Muscle of arm (tissue), 12 donors: Measurements from ENCODE around the gene RASSF7. TPM values are rescaled to one million over a fixed set of nuclear protein-coding genes. Genes with fewer than 3 reads are reported as not detected.

Experiments used
- DNase-seq: peaks from one replicate; pipeline ENCODE4 v3.0.0-alpha.2; 2013
- polyA plus RNA-seq, 12 donors: library from polyadenylated mRNA; unstranded; fragments of 120-200 nt; gene quantifications; one replicate each; pipeline ENCODE4 v1.2.1, GENCODE V29; 2013; ENCODE audit not compliant: insufficient read length in 12 of 12

The RASSF7 gene
- polyA plus RNA-seq, 12 donors = 1.7 to 15.5 (median 2.4) TPM; not detected in 1

DNA sequence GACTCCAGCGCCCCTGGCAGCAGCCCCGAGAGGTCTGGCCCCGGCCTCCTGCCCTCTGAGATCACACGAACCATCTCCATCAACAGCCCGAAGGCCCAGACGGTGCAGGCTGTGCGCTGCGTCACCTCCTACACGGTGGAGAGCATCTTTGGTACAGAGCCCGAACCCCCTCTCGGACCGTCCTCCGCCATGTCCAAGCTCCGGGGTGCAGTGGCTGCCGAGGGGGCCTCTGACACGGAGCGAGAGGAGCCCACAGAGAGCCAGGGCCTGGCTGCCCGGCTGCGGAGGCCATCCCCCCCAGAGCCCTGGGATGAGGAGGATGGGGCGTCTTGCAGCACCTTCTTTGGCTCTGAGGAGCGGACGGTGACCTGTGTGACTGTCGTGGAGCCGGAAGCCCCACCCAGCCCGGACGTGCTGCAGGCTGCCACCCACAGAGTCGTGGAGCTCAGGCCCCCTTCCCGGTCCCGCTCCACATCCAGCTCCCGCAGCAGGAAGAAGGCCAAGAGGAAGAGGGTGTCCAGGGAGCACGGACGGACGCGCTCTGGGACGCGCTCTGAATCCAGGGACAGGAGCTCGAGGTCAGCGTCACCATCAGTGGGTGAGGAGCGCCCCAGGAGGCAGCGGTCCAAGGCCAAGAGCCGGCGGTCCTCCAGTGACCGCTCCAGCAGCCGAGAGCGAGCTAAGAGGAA lies 47.3 kb downstream of the RASSF7 start:
- DNase-seq = no peak

DNA sequence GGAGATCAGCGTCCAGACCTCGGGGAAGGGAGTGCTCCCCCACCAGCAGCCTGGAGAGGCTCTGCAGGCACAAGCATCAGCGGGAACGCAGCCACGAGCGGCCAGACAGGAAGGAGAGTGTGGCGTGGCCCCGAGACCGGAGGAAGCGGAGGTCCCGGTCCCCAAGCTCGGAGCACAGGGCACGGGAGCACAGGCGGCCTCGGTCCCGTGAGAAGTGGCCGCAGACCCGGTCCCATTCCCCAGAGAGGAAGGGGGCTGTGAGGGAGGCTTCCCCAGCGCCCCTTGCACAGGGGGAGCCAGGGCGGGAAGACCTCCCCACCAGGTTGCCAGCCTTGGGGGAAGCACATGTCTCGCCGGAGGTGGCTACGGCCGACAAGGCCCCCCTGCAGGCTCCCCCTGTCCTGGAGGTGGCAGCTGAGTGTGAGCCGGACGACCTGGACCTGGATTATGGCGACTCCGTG lies 48.1 kb downstream of the RASSF7 start:
- no peak for DNase-seq

DNA sequence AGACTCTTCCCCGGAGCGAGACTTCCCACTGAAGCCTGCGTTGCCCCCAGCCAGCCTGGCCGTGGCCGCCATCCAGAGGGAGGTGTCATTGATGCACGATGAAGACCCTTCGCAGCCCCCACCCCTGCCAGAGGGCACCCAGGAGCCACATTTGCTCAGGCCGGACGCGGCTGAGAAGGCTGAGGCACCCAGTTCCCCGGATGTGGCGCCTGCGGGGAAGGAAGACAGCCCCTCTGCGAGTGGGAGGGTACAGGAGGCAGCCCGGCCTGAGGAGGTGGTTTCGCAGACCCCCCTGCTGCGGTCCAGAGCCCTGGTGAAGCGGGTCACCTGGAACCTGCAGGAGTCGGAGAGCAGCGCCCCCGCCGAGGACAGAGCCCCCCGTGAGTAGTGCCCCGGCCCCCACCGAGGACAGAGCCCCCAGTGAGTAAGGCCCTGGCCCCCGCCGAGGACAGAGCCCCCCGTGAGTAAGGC lies 48.6 kb downstream of the RASSF7 start:
- no peak for DNase-seq

DNA sequence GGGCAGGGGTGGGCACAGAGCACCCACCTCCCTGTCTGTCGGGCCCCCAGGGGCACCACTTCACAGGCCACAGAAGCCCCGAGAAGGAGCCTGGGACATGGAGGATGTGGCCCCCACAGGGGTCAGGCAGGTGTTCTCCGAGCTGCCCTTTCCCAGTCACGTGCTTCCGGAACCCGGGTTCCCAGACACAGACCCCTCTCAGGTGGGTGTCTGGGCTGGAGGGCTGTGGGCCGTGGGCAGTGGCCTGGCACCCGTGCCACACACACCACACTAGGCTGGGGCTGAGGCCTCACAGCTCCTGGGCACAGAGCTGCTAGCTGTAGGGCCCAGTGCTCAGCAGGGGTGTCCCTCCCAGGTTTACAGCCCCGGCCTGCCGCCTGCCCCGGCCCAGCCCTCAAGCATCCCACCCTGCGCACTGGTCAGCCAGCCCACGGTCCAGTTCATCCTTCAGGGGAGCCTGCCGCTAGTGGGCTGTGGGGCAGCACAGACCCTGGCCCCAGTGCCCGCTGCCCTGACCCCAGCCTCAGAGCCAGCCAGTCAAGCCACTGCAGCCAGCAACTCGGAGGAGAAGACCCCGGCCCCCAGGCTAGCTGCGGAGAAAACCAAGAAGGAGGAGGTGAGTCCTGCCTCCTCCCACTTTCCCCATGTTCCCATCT lies 49.5 kb downstream of the RASSF7 start:
- DNase-seq = no peak

DNA sequence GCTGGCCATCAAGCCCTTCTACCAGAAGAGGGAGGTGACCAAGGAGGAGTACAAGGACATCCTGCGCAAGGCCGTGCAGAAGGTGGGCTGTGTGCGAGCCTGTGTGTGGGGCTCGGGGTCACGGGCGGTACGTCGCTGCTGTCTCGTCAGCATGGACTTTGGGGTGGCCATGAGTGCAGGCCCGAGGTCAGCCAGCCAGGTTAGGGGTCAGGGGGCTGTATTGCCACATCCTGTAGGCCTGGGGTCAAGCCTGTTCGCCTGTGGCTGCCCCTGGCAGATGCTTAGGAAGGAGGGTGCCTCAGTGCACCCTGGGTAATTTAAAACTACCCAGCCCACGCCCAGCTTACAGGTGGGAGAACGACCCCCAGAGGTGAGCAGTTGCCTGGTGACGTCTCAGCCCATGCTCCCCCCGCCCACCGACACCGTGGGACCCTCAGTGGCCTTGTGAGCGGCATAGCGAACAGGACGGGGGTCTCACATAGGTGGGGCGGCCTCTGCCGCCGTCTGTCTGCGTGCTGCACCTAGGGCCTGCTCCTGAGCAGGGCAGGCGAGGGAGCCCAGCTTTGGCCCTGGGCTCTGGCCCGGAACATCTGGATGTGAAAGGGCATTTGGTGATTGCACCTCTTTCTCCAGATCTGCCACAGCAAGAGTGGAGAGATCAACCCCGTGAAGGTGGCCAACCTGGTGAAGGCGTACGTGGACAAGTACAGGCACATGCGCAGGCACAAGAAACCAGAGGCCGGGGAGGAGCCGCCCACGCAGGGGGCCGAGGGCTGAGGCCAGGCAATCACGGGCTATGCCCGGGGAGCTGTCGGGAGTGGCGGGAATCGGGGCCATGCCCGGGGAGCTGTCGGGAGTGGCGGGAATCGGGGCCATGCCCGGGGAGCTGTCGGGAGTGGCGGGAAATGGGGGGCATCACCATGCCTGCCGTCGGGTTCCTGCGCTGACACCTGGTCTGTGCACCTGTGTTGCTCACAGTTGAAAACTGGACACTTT lies 50.5 kb downstream of the RASSF7 start:
- DNase-seq = no peak

DNA sequence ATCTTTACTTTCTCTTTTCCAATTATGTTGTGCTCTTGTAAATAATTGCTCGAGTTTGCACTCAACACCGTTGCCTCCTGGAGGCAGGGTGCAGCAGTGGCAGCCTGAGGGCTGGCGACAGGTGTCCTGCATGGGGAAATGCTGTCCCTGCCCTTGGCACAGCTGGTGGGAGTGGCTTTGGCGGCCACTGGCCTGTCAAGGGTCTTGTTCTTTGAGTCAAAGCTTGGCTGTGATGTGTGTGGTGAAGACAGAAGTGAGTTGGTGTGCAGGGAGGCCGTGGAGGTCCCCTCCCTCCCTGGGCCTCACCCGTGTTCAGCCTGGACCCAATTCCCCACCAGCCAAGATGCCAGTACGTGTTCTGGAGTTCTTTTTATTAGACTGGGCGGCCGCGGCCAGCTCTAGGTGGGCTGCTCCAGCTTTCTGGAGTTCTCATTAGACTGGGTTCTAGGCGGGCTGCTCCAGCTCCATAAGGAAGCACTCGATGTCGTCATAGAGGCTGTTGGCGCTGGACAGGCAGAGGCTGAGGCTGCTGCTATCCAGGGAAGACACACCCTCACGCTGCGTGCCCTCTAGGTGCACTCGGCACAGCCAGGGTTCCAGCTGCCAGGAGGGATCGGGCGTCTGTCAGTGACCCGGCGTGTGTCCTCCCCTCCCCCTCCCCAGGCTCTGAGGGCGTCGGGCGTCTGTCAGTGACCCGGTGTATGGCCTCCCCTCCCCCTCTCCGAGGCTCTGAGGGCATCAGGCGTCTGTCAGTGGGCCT lies 51.6 kb downstream of the RASSF7 start:
- peak; percentile 51 for DNase-seq

DNA sequence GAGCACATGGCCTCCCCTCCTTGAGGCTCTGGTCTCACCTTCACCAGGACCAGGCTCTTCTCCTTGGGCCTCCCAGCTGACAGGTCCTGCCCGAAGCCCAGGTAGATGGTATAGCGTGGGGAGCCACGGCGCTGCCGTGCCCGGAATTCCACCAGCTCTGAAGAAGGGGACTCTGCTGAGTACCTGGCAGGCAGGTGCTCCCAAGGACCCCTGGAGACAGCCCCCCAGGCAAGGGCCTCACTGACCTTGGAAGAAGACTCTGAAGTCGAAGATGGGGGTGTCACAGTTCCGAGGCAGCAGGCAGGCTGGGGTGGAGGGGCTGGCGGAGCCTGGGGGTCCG lies 52.2 kb downstream of the RASSF7 start:
- DNase-seq = no peak

DNA sequence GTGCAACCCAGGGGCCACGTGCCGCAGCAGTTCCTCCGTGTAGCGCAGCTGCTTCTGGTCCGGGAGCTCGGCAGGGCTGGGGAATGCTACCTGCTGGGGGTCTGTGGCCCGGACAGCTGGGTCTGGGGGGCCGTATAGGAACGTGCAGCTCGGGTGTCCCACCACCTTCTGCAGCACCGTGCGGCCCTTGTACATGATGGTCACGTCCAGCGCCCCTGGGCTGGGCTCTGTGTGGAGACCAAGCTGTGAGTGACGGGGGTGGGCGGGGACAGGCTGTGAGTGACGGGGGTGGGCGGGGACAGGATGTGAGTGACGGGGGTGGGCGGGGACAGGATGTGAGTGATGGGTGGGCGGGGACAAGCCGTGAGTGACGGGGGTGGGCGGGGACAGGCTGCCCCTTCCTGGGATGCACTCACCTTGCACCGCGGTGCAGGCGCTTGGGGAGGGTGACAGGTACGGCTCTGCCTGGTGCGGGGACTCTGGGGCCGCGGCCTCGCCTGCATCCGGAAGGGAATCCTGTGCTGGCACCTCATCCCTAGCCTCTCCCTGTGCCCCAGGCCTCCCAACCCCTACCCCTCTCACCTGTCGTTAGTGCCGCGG lies 52.7 kb downstream of the RASSF7 start:
- DNase-seq = no peak

Other genes starting within 250 kb of the RASSF7 start
- 10 to 100 TPM in 9 of 12 donors, 1 to 10 TPM in 1, not detected in 2; 9.9 to 21.3 (median 14.1) TPM for gene IFITM1, start 246.9 kb upstream of the RASSF7 start, polyA plus RNA-seq
- 100 to 1,000 TPM in 11 of 12 donors, not detected in 1; 155 to 302 (median 238) TPM for gene IFITM3, start 240.1 kb upstream of the RASSF7 start, polyA plus RNA-seq
- 10 to 100 TPM in 10 of 12 donors, 1 to 10 TPM in 1, not detected in 1; 8.1 to 55.6 (median 14.5) TPM for gene B4GALNT4, start 191.5 kb upstream of the RASSF7 start, polyA plus RNA-seq
- 10 to 100 TPM in 3 of 12 donors, 1 to 10 TPM in 1, under 1 TPM in 4, not detected in 4; 0.24 to 30.6 (median 2.7) TPM for gene PKP3, start 166.8 kb upstream of the RASSF7 start, polyA plus RNA-seq
- gene SIGIRR, start 146.0 kb upstream of the RASSF7 start, polyA plus RNA-seq = 10 to 100 TPM in 9 of 12 donors, 1 to 10 TPM in 2, not detected in 1; 6.8 to 22.7 (median 11.2) TPM
- gene ANO9, start 119.0 kb upstream of the RASSF7 start, polyA plus RNA-seq = 10 to 100 TPM in 2 of 12 donors, 1 to 10 TPM in 2, under 1 TPM in 7, not detected in 1; 0.08 to 14.1 (median 0.31) TPM
- gene PTDSS2, start 110.7 kb upstream of the RASSF7 start, polyA plus RNA-seq = 10 to 100 TPM in 11 of 12 donors, not detected in 1; 22.7 to 52.4 (median 26.0) TPM
- gene RNH1, start 53.7 kb upstream of the RASSF7 start, polyA plus RNA-seq = 100 to 1,000 TPM in 1 of 12 donors, 10 to 100 TPM in 10, not detected in 1; 69.4 to 126 (median 78.8) TPM
- 100 to 1,000 TPM in 6 of 12 donors, 10 to 100 TPM in 5, not detected in 1; 62.1 to 123 (median 101) TPM for gene HRAS, start 25.4 kb upstream of the RASSF7 start, polyA plus RNA-seq
- gene LRRC56, start 23.4 kb upstream of the RASSF7 start, polyA plus RNA-seq = 1 to 10 TPM in 10 of 12 donors, not detected in 2; 1.7 to 8.2 (median 4.3) TPM
- 1 to 10 TPM in 1 of 12 donors, under 1 TPM in 9, not detected in 2; 0.17 to 2.5 (median 0.50) TPM for gene LMNTD2, start 232 bp upstream of the RASSF7 start, polyA plus RNA-seq
- gene PHRF1, start 15.5 kb downstream of the RASSF7 start, polyA plus RNA-seq = 10 to 100 TPM in 11 of 12 donors, not detected in 1; 13.6 to 31.4 (median 14.8) TPM
- gene IRF7, start 55.0 kb downstream of the RASSF7 start, polyA plus RNA-seq = 10 to 100 TPM in 5 of 12 donors, 1 to 10 TPM in 6, not detected in 1; 6.6 to 15.3 (median 9.9) TPM
- gene CDHR5, start 64.0 kb downstream of the RASSF7 start, polyA plus RNA-seq = 100 to 1,000 TPM in 1 of 12 donors, 1 to 10 TPM in 7, under 1 TPM in 3, not detected in 1; 0.49 to 137 (median 1.7) TPM
- 100 to 1,000 TPM in 1 of 12 donors, 10 to 100 TPM in 9, not detected in 2; 17.6 to 109 (median 52.1) TPM for gene SCT, start 66.2 kb downstream of the RASSF7 start, polyA plus RNA-seq
- gene DRD4, start 76.3 kb downstream of the RASSF7 start, polyA plus RNA-seq = under 1 TPM in 9 of 12 donors, not detected in 3; 0.36 to 0.98 (median 0.71) TPM
- gene DEAF1, start 134.3 kb downstream of the RASSF7 start, polyA plus RNA-seq = 10 to 100 TPM in 11 of 12 donors, not detected in 1; 20.7 to 41.0 (median 24.3) TPM
- gene TMEM80, start 134.8 kb downstream of the RASSF7 start, polyA plus RNA-seq = 10 to 100 TPM in 11 of 12 donors, not detected in 1; 13.0 to 34.8 (median 18.9) TPM
- gene EPS8L2, start 145.3 kb downstream of the RASSF7 start, polyA plus RNA-seq = 10 to 100 TPM in 4 of 12 donors, 1 to 10 TPM in 7, not detected in 1; 1.2 to 54.4 (median 2.7) TPM
- 100 to 1,000 TPM in 1 of 12 donors, 10 to 100 TPM in 10, not detected in 1; 53.5 to 102 (median 62.2) TPM for gene TALDO1, start 186.5 kb downstream of the RASSF7 start, polyA plus RNA-seq
- 10 to 100 TPM in 11 of 12 donors, not detected in 1; 32.8 to 54.7 (median 36.4) TPM for gene GATD1, start 216.5 kb downstream of the RASSF7 start, polyA plus RNA-seq
- gene CEND1, start 229.1 kb downstream of the RASSF7 start, polyA plus RNA-seq = under 1 TPM in 10 of 12 donors, not detected in 2; 0.13 to 0.77 (median 0.36) TPM
- 10 to 100 TPM in 6 of 12 donors, 1 to 10 TPM in 5, not detected in 1; 7.9 to 15.5 (median 10.6) TPM for gene SLC25A22, start 237.3 kb downstream of the RASSF7 start, polyA plus RNA-seq
- gene PIDD1, start 244.3 kb downstream of the RASSF7 start, polyA plus RNA-seq = 10 to 100 TPM in 1 of 12 donors, 1 to 10 TPM in 10, not detected in 1; 4.5 to 11.4 (median 6.5) TPM
- gene RPLP2, start 249.0 kb downstream of the RASSF7 start, polyA plus RNA-seq = 1,000 to 10,000 TPM; 1,154 to 1,810 (median 1,407) TPM